Muscle of back (tissue), 11 donors: Measurements from ENCODE around the gene MAPKAP1. TPM values are rescaled to one million over a fixed set of nuclear protein-coding genes. Genes with fewer than 3 reads are reported as not detected.

ENCODE experiments used
- DNase-seq, 3 donors: peaks; one replicate each; pipeline versions ENCODE4 v3.0.0 to v3.0.0-alpha.2; 2013
- polyA plus RNA-seq, 10 donors: library from polyadenylated mRNA; unstranded; fragments of 120-200 nt; gene quantifications; one replicate each; pipeline ENCODE4 v1.2.1, GENCODE V29; 2013; ENCODE audit not compliant: insufficient read length in 10 of 10

The MAPKAP1 gene
- polyA plus RNA-seq, 10 donors = 64.5 to 81.1 (median 72.1) TPM

- no peak for DNase-seq
Observed at GRCh38 chr9:125646217-125646616, 60.8 kb downstream of the MAPKAP1 start.

GRCh38 chr9:125644819-125645507 is 62.0 kb downstream of the MAPKAP1 start:
- DNase-seq = no peak

- DNase-seq = no peak
Observed at GRCh38 chr9:125642311-125642710, 64.7 kb downstream of the MAPKAP1 start.

- DNase-seq = no peak
Observed at GRCh38 chr9:125639057-125639456, 68.0 kb downstream of the MAPKAP1 start.

GRCh38 chr9:125638239-125639045 is 68.6 kb downstream of the MAPKAP1 start:
- DNase-seq = no peak

- no peak for DNase-seq
Observed at GRCh38 chr9:125637241-125637640, 69.8 kb downstream of the MAPKAP1 start.

GRCh38 chr9:125635888-125636287 is 71.1 kb downstream of the MAPKAP1 start:
- DNase-seq = no peak

- DNase-seq = peak in 1 of 3 donors; percentile 21
Observed at GRCh38 chr9:125634040-125634717, 72.8 kb downstream of the MAPKAP1 start.

- DNase-seq = no peak
Observed at GRCh38 chr9:125633116-125633745, 73.8 kb downstream of the MAPKAP1 start.

- DNase-seq = no peak
Observed at GRCh38 chr9:125632321-125633115, 74.5 kb downstream of the MAPKAP1 start.

GRCh38 chr9:125631391-125632085 is 75.5 kb downstream of the MAPKAP1 start:
- peak in 2 of 3 donors; percentile 45 to 62 for DNase-seq

GRCh38 chr9:125630436-125630835 is 76.6 kb downstream of the MAPKAP1 start:
- DNase-seq = no peak

- no peak for DNase-seq
Observed at GRCh38 chr9:125629446-125629845, 77.6 kb downstream of the MAPKAP1 start.

GRCh38 chr9:125626187-125626586 is 80.8 kb downstream of the MAPKAP1 start:
- DNase-seq = no peak

- no peak for DNase-seq
Observed at GRCh38 chr9:125621170-125621569, 85.8 kb downstream of the MAPKAP1 start.

GRCh38 chr9:125620216-125620615 is 86.8 kb downstream of the MAPKAP1 start:
- DNase-seq = no peak

- no peak for DNase-seq
Observed at GRCh38 chr9:125617087-125617486, 89.9 kb downstream of the MAPKAP1 start.

GRCh38 chr9:125613141-125613540 is 93.9 kb downstream of the MAPKAP1 start:
- DNase-seq = no peak

- DNase-seq = no peak
Observed at GRCh38 chr9:125612616-125613015, 94.4 kb downstream of the MAPKAP1 start.

- no peak for DNase-seq
Observed at GRCh38 chr9:125611121-125611765, 95.8 kb downstream of the MAPKAP1 start.
